ENCODE results near the gene TMCC1. TPM values are rescaled to one million over a fixed set of nuclear protein-coding genes. Genes with fewer than 3 reads are reported as not detected.
"Not testable (repeated sequence)": the region's sequence is repeated elsewhere in the genome, so short reads cannot be mapped to it uniquely, and the experiment has no call there.

Gene TMCC1
- total RNA-seq, 1 donor from 2014 or later, result 16.7 TPM

GRCh38 chr3:129612534-129613366 is 280.8 kb downstream of the TMCC1 start:
- H3K4me3 ChIP-seq, result no peak overlapping the region
- no peaks in the 10 kb centered on the region for H3K27me3 ChIP-seq
- no peak for DNase-seq (ENCODE audit: extremely low spot score in 2 of 2)
- peak overlapping the region; percentile 71 for H3K27ac ChIP-seq
- intact Hi-C loops (cut with DNase I), result loop anchor here (5.0 kb wide), 1 partner anchor 120 kb away; no protein-coding TSS in a partner anchor
- no peaks in the 10 kb centered on the region for H3K9me3 ChIP-seq
- no peaks in the 10 kb centered on the region for H3K36me3 ChIP-seq
- H3K4me1 ChIP-seq, result peaks cover 62% of the 10 kb centered on the region
- TF ChIP-seq POLR2AphosphoS5 (IDR thresholded peaks at IDR 0.05; ENCODE audit: insufficient read depth in 1 of 2, low read depth in 1 of 2), result peak in 1 of 2 donors; percentile 20
- TF ChIP-seq POLR2A (IDR thresholded peaks at IDR 0.05), result no peak
- TF ChIP-seq CTCF (IDR thresholded peaks at IDR 0.05), result no peak

- Histone ChIP-seq H3K4me3 (no peak overlapping the region), H3K27me3 (no peaks in the 10 kb centered on the region), H3K27ac (peak overlapping the region; percentile 71), H3K4me1 (peaks cover 69% of the 10 kb centered on the region), H3K9me3 (no peaks in the 10 kb centered on the region), H3K36me3 (no peaks in the 10 kb centered on the region)
- no peak for DNase-seq (ENCODE audit: extremely low spot score in 2 of 2)
- intact Hi-C loops (cut with DNase I), result loop anchor here (5.0 kb wide), 1 partner anchor 120 kb away; no protein-coding TSS in a partner anchor
- TF ChIP-seq POLR2A (IDR thresholded peaks at IDR 0.05) (no peak), POLR2AphosphoS5 (IDR thresholded peaks at IDR 0.05; ENCODE audit: insufficient read depth in 1 of 2, low read depth in 1 of 2) (peak in 1 of 2 donors; percentile 42)
These were observed 281.5 kb downstream of the TMCC1 start for GRCh38 chr3:129611812-129612533.

- TF ChIP-seq POLR2AphosphoS5 (IDR thresholded peaks at IDR 0.05; ENCODE audit: insufficient read depth in 1 of 2, low read depth in 1 of 2), result no peak
- no peak for TF ChIP-seq POLR2A (IDR thresholded peaks at IDR 0.05)
- TF ChIP-seq CTCF (IDR thresholded peaks at IDR 0.05), result no peak
- no peaks in the 10 kb centered on the region for H3K9me3 ChIP-seq
- intact Hi-C loops (cut with DNase I), result loop anchor here (5.0 kb wide), 1 partner anchor 119 kb away; no protein-coding TSS in a partner anchor
- DNase-seq (ENCODE audit: extremely low spot score in 2 of 2), result no peak
- H3K36me3 ChIP-seq, result no peaks in the 10 kb centered on the region
- H3K4me1 ChIP-seq, result peaks cover 67% of the 10 kb centered on the region
- no peaks in the 10 kb centered on the region for H3K27me3 ChIP-seq
- H3K27ac ChIP-seq, result peak overlapping the region; percentile 71
- H3K4me3 ChIP-seq, result no peak overlapping the region
These were observed 282.1 kb downstream of the TMCC1 start for GRCh38 chr3:129611446-129611800.

GRCh38 chr3:129610794-129611445 is 282.6 kb downstream of the TMCC1 start:
- H3K36me3 ChIP-seq; H3K27me3 ChIP-seq; DNase-seq (ENCODE audit: extremely low spot score in 2 of 2); H3K4me3 ChIP-seq; H3K9me3 ChIP-seq: not testable (repeated sequence)
- intact Hi-C loops (cut with DNase I), result loop anchor here (5.0 kb wide), 1 partner anchor 119 kb away; no protein-coding TSS in a partner anchor
- Histone ChIP-seq H3K4me1 (peaks cover 62% of the 10 kb centered on the region), H3K27ac (peak overlapping the region; percentile 71)

GRCh38 chr3:129610276-129610675 is 283.2 kb downstream of the TMCC1 start:
- no peaks in the 10 kb centered on the region for H3K36me3 ChIP-seq
- TF ChIP-seq CTCF (IDR thresholded peaks at IDR 0.05) (no peak), POLR2A (IDR thresholded peaks at IDR 0.05) (no peak), POLR2AphosphoS5 (IDR thresholded peaks at IDR 0.05; ENCODE audit: insufficient read depth in 1 of 2, low read depth in 1 of 2) (no peak)
- intact Hi-C loops (cut with DNase I), result loop anchor here (5.0 kb wide), 1 partner anchor 118 kb away; no protein-coding TSS in a partner anchor
- DNase-seq (ENCODE audit: extremely low spot score in 2 of 2), result no peak
- H3K27ac ChIP-seq, result peak overlapping the region; percentile 1
- H3K9me3 ChIP-seq, result no peaks in the 10 kb centered on the region
- H3K4me3 ChIP-seq, result no peak overlapping the region
- no peaks in the 10 kb centered on the region for H3K27me3 ChIP-seq
- H3K4me1 ChIP-seq, result peaks cover 56% of the 10 kb centered on the region
